ENCODE results near the gene BUB1.
A peak's percentile ranks its signal among the peaks of the same experiment; 100 is the strongest.
"Not testable (repeated sequence)": the region's sequence is repeated elsewhere in the genome, so short reads cannot be mapped to it uniquely, and the experiment has no call there.

The BUB1 gene

GRCh38 chr2:110690083-110690965, 12.5 kb upstream of the BUB1 start:
- no peak for DNase-seq (ENCODE audit: low spot score)

DNA sequence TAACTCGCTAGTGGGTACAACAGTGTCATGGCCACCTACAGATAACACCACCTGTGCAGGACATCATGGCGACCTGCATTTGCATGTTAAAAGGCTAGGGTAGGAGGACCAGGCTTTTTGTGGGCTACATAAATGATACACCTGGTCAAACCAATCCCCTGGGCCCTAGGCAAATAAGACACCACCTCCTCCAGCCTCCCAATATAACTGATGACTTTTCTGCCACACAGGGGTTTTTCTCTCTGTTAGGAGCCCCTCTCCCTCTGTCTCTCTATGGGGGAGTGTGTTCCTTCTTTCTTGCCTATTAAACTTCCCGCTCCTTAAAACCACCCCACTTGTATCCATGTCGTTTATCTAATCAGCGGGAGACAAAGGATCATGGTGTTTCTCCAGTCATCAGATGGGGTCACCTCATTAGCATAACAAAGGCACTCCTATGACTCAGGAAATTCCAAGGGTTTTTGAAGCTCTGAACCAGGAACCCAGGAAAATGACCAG, 10.8 kb upstream of the BUB1 start:
- peak; percentile 72 for DNase-seq (ENCODE audit: low spot score)

GRCh38 chr2:110687775-110688484, 10.1 kb upstream of the BUB1 start:
- not testable (repeated sequence) for DNase-seq (ENCODE audit: low spot score)

DNA sequence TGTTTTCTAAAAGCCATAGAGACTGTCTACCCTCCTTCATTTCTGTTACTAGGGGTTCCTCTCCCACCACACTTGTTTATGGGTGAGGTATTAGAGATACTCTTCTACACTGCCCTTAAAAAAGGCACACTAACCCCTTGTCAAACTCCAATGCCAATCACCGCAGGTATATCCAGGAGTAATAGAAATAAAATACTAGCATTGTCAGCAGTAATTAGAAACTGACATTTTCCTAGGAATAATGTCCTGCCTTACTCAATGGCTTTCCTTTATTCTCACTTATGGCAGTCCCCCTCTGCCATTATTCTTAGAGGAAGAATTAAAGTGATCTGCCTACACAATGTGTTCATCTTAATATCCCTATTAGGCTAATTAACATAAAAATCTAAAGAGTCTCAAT, 5.0 kb upstream of the BUB1 start:
- DNase-seq (ENCODE audit: low spot score), result no peak

DNA sequence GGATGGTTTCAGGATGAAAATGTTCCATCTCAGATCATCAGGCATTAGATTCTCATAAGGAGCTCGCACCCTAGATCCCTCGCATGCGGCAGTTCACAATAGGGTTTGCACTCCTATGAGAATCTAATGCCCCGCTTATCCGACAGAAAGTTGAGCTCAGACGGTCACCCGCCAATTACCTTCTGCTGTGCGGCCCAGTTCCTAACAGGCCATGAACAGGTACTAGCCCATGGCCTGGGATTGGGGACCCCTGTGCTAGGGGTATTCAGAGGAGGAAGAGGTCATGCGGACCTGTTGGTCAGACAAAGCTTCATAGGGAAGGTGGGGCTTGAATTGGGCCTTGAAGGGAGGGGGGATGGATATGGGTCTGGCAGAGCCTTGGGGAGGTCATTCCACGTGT, 4.4 kb upstream of the BUB1 start:
- no peak for DNase-seq (ENCODE audit: low spot score)

- DNase-seq (ENCODE audit: low spot score), result no peak
Measured at GRCh38 chr2:110680709-110681108, 2.8 kb upstream of the BUB1 start.

- DNase-seq (ENCODE audit: low spot score), result no peak
Measured at GRCh38 chr2:110679865-110680264, 2.0 kb upstream of the BUB1 start.

- no peak for DNase-seq (ENCODE audit: low spot score)
Measured at GRCh38 chr2:110679337-110679707, 1.5 kb upstream of the BUB1 start.

DNA sequence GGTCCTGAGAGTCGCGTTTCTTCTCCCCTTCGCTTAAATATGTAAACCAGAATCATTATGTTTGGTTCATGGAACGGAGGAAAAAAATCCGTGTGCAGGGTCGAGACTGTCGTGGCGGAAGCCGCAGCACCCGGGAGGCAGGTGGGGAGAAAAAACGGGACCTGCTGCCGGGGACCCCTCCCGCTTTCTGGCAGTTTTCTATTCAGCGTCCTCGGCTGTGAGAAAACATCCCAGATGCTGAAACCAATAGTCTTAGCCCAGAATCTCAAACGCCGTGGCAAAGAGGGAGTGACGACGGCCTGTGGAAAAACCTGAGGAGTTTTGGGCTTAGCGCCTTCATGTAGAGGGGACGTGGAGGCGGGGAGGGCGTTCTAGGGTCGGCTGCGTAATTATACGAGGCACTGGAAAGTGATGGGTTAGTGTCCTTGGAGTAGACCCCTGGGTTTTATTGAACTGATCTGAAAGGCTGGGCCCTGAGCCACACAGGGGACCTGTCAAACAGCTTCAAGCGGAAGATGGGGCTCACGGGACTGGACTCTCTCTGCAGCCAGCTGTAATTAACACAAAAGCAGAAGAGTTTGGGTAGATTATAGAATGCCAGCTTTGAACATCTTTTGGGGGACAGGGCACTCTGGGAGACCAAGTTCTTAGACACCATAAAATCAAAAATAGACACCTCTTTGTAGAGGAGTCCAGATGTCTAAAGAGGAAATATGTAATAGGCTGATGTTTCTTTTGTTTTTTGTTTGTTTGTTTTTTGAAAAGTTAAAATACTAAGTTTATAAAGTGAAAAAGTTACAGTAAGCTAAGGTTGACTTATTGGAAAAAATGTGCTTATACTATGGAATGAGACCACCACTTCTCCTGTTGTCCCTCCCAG, 834 bp upstream of the BUB1 start:
- DNase-seq (ENCODE audit: low spot score), result no peak

GRCh38 chr2:110677080-110677479, 783 bp downstream of the BUB1 start:
- DNase-seq (ENCODE audit: low spot score), result no peak

DNA sequence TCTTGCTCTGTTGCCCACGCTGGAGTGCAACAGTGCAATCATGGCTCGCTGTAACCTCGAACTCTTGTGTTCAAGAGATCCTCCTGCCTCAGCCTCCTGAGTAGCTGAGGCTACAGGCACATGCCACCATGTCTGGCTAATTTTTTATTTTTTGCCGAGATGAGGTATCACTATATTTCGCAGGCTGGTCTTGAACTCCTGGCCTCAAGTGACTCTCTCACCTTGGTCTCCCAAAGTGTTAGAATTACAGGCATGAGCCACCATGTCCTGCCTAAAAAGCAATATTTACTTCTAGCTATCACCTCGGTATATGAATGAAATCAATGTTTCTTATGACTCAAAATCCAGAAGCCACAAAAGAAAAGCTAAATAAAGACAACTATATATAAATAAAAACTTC, 2.2 kb downstream of the BUB1 start:
- no peak for DNase-seq (ENCODE audit: low spot score)

DNA sequence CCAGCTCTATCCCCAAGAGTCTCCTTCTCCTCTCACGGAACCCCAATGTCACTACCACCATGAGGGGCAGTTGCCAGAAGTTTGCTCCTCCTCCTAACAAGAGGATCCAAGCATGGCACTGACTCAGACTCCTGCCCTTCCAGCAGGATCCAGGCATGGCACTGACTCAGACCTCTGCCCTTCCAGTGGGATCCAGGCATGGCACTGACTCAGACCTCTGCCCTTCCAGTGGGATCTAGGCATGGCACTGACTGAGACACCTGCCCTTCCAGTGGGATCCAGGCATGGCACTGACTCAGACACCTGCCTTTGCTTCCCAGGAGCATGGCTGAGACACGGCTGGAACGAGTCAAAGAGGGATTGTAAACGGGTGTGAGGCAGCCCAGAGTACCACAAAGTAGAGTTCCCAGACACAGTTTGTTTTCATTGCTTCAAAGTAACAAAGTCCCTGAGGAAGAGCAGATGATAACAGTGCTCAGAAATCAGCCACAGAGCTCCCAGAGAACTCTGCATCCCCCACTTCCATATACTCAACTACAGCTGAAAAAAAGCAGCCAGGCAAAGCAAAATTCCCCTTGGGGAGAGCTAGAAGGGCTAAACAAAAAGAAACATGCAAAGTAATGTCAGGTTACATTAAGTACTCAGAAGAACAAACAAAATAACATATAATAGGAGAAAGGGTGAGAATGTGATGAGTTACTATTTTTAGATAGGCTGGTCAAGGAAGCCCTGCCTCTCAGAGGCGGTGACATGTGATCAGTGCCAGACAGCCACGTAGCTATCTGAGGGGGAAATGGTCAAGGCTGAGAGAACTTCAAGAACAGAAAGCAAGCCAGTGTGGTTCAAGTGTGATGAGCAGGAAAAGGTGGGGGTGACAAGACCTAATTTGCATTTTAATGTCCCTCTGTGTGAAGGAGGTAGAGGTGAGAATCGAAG, 3.0 kb downstream of the BUB1 start:
- peak; percentile 96 for DNase-seq (ENCODE audit: low spot score)

GRCh38 chr2:110673201-110673600, 4.7 kb downstream of the BUB1 start:
- DNase-seq (ENCODE audit: low spot score), result peak; percentile 40

DNA sequence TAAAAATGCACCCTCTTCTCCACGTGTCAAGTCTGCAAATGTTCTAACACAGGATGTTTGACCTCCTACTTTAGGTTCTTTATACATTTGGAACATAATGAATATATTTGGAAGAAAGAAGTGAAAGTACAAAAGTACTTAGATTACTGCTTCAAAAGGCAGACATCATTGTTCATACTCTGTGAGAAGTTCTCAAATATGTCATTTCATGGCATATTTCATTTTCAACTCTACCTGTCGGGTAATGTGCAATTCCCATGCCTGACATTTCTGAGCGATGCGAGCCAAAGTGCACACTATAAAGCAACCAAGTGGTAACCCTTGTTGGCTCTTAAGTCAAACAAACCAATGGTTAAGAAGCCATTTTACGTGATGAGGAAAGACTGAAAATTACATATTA, 7.0 kb downstream of the BUB1 start:
- DNase-seq (ENCODE audit: low spot score), result no peak

- no peak for DNase-seq (ENCODE audit: low spot score)
Measured at GRCh38 chr2:110669079-110669478, 8.8 kb downstream of the BUB1 start.

- DNase-seq (ENCODE audit: low spot score), result no peak
Measured at GRCh38 chr2:110667071-110667470, 10.8 kb downstream of the BUB1 start.

DNA sequence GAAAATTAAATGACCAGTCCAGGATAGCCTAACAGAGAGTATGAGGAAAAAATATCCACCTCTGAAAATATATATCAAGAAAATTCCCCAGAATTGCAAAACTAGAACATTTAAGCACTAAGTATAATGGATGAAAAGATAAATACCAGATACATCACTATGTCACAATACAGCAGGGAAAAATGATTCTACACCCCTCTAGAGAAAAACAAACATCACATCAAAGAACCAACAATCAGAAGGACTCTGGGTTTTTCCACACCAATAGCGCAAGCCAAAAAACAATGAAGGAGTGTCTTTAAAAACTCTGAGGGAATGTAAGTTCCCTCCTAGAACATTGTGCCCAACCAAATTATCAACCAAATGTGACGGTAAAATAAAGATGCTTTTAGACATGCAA, 13.7 kb downstream of the BUB1 start:
- DNase-seq (ENCODE audit: low spot score), result no peak

DNA sequence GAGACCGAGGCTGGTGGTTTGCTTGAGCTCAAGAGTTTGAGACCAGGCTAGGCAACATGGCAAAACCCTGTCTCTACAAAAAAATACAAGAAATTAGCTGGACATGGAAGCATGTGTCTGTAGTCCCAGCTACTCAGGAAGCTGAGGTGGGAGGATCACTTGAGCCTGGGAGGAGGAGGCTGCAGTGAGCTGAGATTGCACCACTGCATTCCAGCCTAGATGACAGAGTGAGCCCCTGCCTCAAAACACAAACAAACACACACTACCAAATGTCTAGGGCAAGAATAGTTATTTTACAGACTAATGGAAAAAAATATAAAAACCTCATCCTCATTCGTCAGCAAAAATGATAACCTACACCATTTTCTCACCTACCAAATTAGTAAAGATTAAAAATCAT, 15.3 kb downstream of the BUB1 start:
- no peak for DNase-seq (ENCODE audit: low spot score)

DNA sequence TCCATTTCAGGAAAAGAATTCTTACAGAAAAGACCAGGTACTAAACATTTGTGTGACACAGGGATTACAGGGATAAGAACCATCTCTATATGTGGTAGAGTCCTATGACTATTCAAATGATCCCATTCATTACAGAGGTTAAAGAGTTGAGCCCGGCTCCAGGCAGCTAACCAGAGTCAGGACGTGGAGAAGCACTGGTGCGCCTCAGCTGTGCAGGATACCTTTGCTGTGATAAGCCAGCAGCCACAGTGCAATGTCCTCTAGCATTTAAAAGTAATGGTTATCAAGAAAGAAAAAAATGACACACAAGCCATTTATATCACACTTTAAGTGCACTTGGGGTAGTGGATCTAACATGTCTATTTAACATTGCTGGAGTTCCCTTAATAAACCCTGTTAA, 17.3 kb downstream of the BUB1 start:
- no peak for DNase-seq (ENCODE audit: low spot score)

DNA sequence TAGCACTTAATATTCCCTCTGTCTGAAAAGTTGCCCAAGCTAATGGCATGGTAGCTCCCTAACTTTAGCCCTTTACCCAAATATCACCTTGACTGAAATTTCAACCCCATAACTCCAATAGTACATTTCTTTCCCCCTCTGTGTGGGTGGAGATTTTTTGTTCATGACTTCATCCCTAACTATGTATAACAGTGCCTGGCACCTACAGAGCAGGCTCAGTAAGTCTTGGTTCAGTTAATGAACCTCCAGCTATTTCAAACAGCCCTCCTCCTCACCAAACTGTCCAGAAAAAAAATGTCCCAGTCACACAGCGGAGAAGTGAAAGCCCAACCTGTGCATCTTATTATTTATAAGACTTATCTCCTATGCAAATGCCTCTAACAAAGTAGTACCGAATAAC, 18.6 kb downstream of the BUB1 start:
- DNase-seq (ENCODE audit: low spot score), result peak; percentile 79

- DNase-seq (ENCODE audit: low spot score), result peak; percentile 90
Measured at GRCh38 chr2:110657724-110658305, 20.0 kb downstream of the BUB1 start.

Measured in kidney tubule cell (primary cell).